ENCODE measurements around the gene RCHY1. TPM values are rescaled to one million over a fixed set of nuclear protein-coding genes. Genes with fewer than 3 reads are reported as not detected.
"Not testable (repeated sequence)": the region's sequence is repeated elsewhere in the genome, so short reads cannot be mapped to it uniquely, and the experiment has no call there.

RCHY1 gene
- total RNA-seq, 3 donors from 2014 or later (not counting 1 experiment from before 2014, with no cell fraction given): 38.7 to 52.4 (median 45.3) TPM

- H3K27ac Mint-ChIP-seq: no peak overlapping the region
- Histone ChIP-seq H3K4me1 (ENCODE audit: control insufficient read depth, insufficient read depth, low read length) (no peaks in the 10 kb centered on the region), H3K27me3 (ENCODE audit: control insufficient read depth, insufficient read depth, low read length) (no peaks in the 10 kb centered on the region), H3K36me3 (ENCODE audit: control insufficient read depth, insufficient read depth, low read length) (peaks cover 47% of the 10 kb centered on the region), H3K27ac (ENCODE audit: low read length) (no peak overlapping the region), H3K9me3 (ENCODE audit: control insufficient read depth, insufficient read depth, low read length) (no peaks in the 10 kb centered on the region), H3K4me3 (ENCODE audit: low read length) (no peak overlapping the region)
- intact Hi-C loops (cut with micrococcal nuclease): no loop called here
- ATAC-seq (no peak), DNase-seq (no peak)
- H3K4me3 Mint-ChIP-seq: no peak overlapping the region
- H3K4me1 Mint-ChIP-seq: peaks cover 4% of the 10 kb centered on the region in 2 donors
- H3K27me3 Mint-ChIP-seq (ENCODE audit: low read depth in 2 of 2): no peaks in the 10 kb centered on the region
- H3K36me3 Mint-ChIP-seq: peaks cover 32% of the 10 kb centered on the region
- peaks cover 3% of the 10 kb centered on the region in 2 donors for H3K9me3 Mint-ChIP-seq
- no peak for TF ChIP-seq CTCF (IDR thresholded peaks at IDR 0.05)
- WGBS (ENCODE audit: insufficient coverage): 98% methylated on average over 2 of the region's 2 CpGs
Measured at GRCh38 chr4:75530556-75531322, 16.5 kb upstream of the RCHY1 start.

DNA sequence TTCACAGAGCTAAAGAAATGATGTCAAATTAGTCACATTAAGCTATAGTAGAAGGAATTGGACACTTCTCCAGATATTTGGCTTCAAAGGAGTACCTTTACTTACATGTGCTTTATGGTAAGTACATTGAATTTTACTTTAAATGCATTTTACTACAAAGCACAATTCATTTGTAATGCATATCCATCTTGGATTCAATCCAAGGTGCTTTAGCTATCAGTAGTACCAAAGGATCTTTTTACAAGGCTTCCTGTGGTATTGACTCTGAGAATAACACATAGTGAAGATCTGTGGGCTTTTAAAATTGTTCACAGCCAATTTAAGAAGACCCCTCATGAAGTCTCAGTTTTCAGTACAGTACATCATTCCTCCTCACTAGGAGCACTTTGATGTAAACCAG, 13.3 kb upstream of the RCHY1 start:
- ATAC-seq: no peak
- H3K36me3 Mint-ChIP-seq: peaks cover 38% of the 10 kb centered on the region

GRCh38 chr4:75525910-75526309, 11.7 kb upstream of the RCHY1 start:
- H3K4me1 ChIP-seq (ENCODE audit: control insufficient read depth, insufficient read depth, low read length): no peaks in the 10 kb centered on the region
- Mint-ChIP-seq H3K27ac (no peak overlapping the region), H3K36me3 (peaks cover 33% of the 10 kb centered on the region), H3K4me3 (no peak overlapping the region), H3K9me3 (no peaks in the 10 kb centered on the region), H3K4me1 (peaks cover 4 to 14% of the 10 kb centered on the region in 2 donors), H3K27me3 (ENCODE audit: low read depth in 2 of 2) (no peaks in the 10 kb centered on the region)
- TF ChIP-seq CTCF (IDR thresholded peaks at IDR 0.05): no peak
- no peaks in the 10 kb centered on the region for H3K9me3 ChIP-seq (ENCODE audit: control insufficient read depth, insufficient read depth, low read length)
- no peak overlapping the region for H3K4me3 ChIP-seq (ENCODE audit: low read length)
- H3K27me3 ChIP-seq (ENCODE audit: control insufficient read depth, insufficient read depth, low read length): no peaks in the 10 kb centered on the region
- WGBS (ENCODE audit: insufficient coverage): 100% methylated on average over 1 of the region's 1 CpG
- H3K27ac ChIP-seq (ENCODE audit: low read length): no peak overlapping the region
- no peak for DNase-seq
- no peak for ATAC-seq
- intact Hi-C loops (cut with micrococcal nuclease): no loop called here
- peaks cover 74% of the 10 kb centered on the region for H3K36me3 ChIP-seq (ENCODE audit: control insufficient read depth, insufficient read depth, low read length)

More for the DNA sequence above, 13.3 kb upstream of the RCHY1 start:
- Mint-ChIP-seq H3K27ac (no peak overlapping the region), H3K4me3 (no peak overlapping the region), H3K4me1 (peaks cover 4 to 13% of the 10 kb centered on the region in 2 donors), H3K9me3 (peaks cover 3% of the 10 kb centered on the region in 2 donors), H3K27me3 (ENCODE audit: low read depth in 2 of 2) (no peaks in the 10 kb centered on the region)
- H3K4me3 ChIP-seq (ENCODE audit: low read length): no peak overlapping the region
- intact Hi-C loops (cut with micrococcal nuclease): no loop called here
- no peak for DNase-seq
- H3K36me3 ChIP-seq (ENCODE audit: control insufficient read depth, insufficient read depth, low read length): peaks cover 68% of the 10 kb centered on the region
- no peak for TF ChIP-seq CTCF (IDR thresholded peaks at IDR 0.05)
- H3K4me1 ChIP-seq (ENCODE audit: control insufficient read depth, insufficient read depth, low read length): no peaks in the 10 kb centered on the region
- no peaks in the 10 kb centered on the region for H3K27me3 ChIP-seq (ENCODE audit: control insufficient read depth, insufficient read depth, low read length)
- H3K27ac ChIP-seq (ENCODE audit: low read length): no peak overlapping the region
- H3K9me3 ChIP-seq (ENCODE audit: control insufficient read depth, insufficient read depth, low read length): no peaks in the 10 kb centered on the region

DNA sequence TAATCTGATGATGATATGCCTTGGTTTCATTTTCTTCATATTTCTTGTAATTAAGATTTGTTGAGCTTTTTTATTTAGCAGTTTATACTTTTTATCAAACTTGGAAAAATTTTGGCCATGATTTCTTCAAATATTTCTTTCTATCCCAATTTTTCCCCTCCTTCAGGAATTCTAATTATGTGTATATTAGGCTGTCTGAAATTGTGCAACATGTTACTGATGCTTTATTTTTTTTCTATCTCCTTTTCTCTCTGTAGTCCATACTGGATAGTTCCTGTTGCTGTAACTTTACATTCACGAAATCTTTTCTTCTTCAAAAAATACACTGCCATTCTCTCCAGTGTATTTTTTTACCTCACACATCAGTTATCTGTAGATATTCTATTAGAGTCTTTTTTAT, 10.9 kb upstream of the RCHY1 start:
- Histone ChIP-seq H3K4me3 (ENCODE audit: low read length) (no peak overlapping the region), H3K27me3 (ENCODE audit: control insufficient read depth, insufficient read depth, low read length) (no peaks in the 10 kb centered on the region), H3K36me3 (ENCODE audit: control insufficient read depth, insufficient read depth, low read length) (peaks cover 70% of the 10 kb centered on the region), H3K4me1 (ENCODE audit: control insufficient read depth, insufficient read depth, low read length) (no peaks in the 10 kb centered on the region), H3K27ac (ENCODE audit: low read length) (no peak overlapping the region), H3K9me3 (ENCODE audit: control insufficient read depth, insufficient read depth, low read length) (no peaks in the 10 kb centered on the region)
- Mint-ChIP-seq H3K9me3 (no peaks in the 10 kb centered on the region), H3K27ac (no peak overlapping the region), H3K4me1 (peaks cover 4 to 20% of the 10 kb centered on the region in 2 donors), H3K4me3 (no peak overlapping the region), H3K27me3 (ENCODE audit: low read depth in 2 of 2) (no peaks in the 10 kb centered on the region), H3K36me3 (peaks cover 33% of the 10 kb centered on the region)
- no CpG with 5 or more reads among the region's 1 CpG for WGBS (ENCODE audit: insufficient coverage)
- ATAC-seq (no peak), DNase-seq (no peak)
- no peak for TF ChIP-seq CTCF (IDR thresholded peaks at IDR 0.05)
- intact Hi-C loops (cut with micrococcal nuclease): no loop called here

- intact Hi-C loops (cut with micrococcal nuclease); H3K36me3 Mint-ChIP-seq; H3K27me3 Mint-ChIP-seq (ENCODE audit: low read depth in 2 of 2); H3K9me3 Mint-ChIP-seq; H3K27ac ChIP-seq (ENCODE audit: low read length); H3K4me1 ChIP-seq (ENCODE audit: control insufficient read depth, insufficient read depth, low read length); ATAC-seq; H3K27ac Mint-ChIP-seq; H3K4me3 ChIP-seq (ENCODE audit: low read length); H3K27me3 ChIP-seq (ENCODE audit: control insufficient read depth, insufficient read depth, low read length); H3K4me3 Mint-ChIP-seq; DNase-seq; H3K9me3 ChIP-seq (ENCODE audit: control insufficient read depth, insufficient read depth, low read length): not testable (repeated sequence)
- H3K4me1 Mint-ChIP-seq: peaks cover 7 to 29% of the 10 kb centered on the region in 2 donors
- WGBS (ENCODE audit: insufficient coverage): 90% methylated on average over 1 of the region's 7 CpGs
- peaks cover 47% of the 10 kb centered on the region for H3K36me3 ChIP-seq (ENCODE audit: control insufficient read depth, insufficient read depth, low read length)
Measured at GRCh38 chr4:75519452-75519851, 5.2 kb upstream of the RCHY1 start.

Data from natural killer cell (primary cell).